Stimulated activated CD4-positive, alpha-beta T cell treated with anti-CD3 and anti-CD28 coated beads, Interleukin-2, amount 100 ng/mL, for 48 hours (primary cell): Measurements from ENCODE around the gene LSP1.

Experiments
- DNase-seq, 2 donors: peaks; one replicate each; pipeline ENCODE4 v3.0.0-alpha.2; 2020

LSP1 gene

GRCh38 chr11:1851468-1852180 lies 1.3 kb upstream of the LSP1 start:
- no peak for DNase-seq

GRCh38 chr11:1852271-1852876 lies 510 bp upstream of the LSP1 start:
- DNase-seq = no peak

GRCh38 chr11:1853376-1854131 lies 670 bp downstream of the LSP1 start:
- DNase-seq = no peak

- no peak for DNase-seq
Observed at GRCh38 chr11:1854132-1854948, 1.5 kb downstream of the LSP1 start.

GRCh38 chr11:1854949-1855885 lies 2.3 kb downstream of the LSP1 start:
- peak in 1 of 2 donors; percentile 41 for DNase-seq

- DNase-seq = no peak
Observed at GRCh38 chr11:1855886-1856265, 3.0 kb downstream of the LSP1 start.

GRCh38 chr11:1856306-1857005 lies 3.6 kb downstream of the LSP1 start:
- no peak for DNase-seq

- DNase-seq = no peak
Observed at GRCh38 chr11:1857064-1857463, 4.2 kb downstream of the LSP1 start.

- DNase-seq = no peak
Observed at GRCh38 chr11:1858154-1858553, 5.3 kb downstream of the LSP1 start.

- no peak for DNase-seq
Observed at GRCh38 chr11:1858576-1858975, 5.7 kb downstream of the LSP1 start.

- DNase-seq = no peak
Observed at GRCh38 chr11:1859004-1859403, 6.1 kb downstream of the LSP1 start.

GRCh38 chr11:1860108-1860507 lies 7.2 kb downstream of the LSP1 start:
- DNase-seq = no peak

GRCh38 chr11:1861435-1862411 lies 8.8 kb downstream of the LSP1 start:
- no peak for DNase-seq

GRCh38 chr11:1862588-1863351 lies 9.9 kb downstream of the LSP1 start:
- no peak for DNase-seq

GRCh38 chr11:1863352-1864216 lies 10.7 kb downstream of the LSP1 start:
- DNase-seq = no peak

- DNase-seq = no peak
Observed at GRCh38 chr11:1864231-1864630, 11.3 kb downstream of the LSP1 start.

GRCh38 chr11:1864831-1865665 lies 12.2 kb downstream of the LSP1 start:
- DNase-seq = no peak
